RWPE2 (cell line): ENCODE results near the gene SLC39A9.

Experiments
- ATAC-seq: fragments of 200-7000 bp; cut with Tn5 transposase; 3 replicates; pipeline ENCODE4 v1.9.1; 2021; ENCODE audit warnings: low read depth
- DNase-seq: peaks from one replicate; pipeline ENCODE4 v3.0.0-alpha.2; 2020; ENCODE audit warnings: low spot score
- H3K27ac ChIP-seq: fragments of 450-650 bp; 2 replicates; pipeline ENCODE4 v1.5.1; 2017; ENCODE audit warnings: mild to moderate bottlenecking; ENCODE audit not compliant: poor library complexity, severe bottlenecking
- H3K27me3 ChIP-seq: fragments of 250-450 bp; sonication (Bioruptor Pico); 2 replicates; pipeline ENCODE4 v1.5.1; 2021; ENCODE audit warnings: mild to moderate bottlenecking, moderate library complexity; ENCODE audit not compliant: insufficient read depth, poor library complexity, severe bottlenecking
- H3K36me3 ChIP-seq: fragments of 250-450 bp; sonication (Bioruptor Pico); 2 replicates; pipeline ENCODE4 v1.5.1; 2020; ENCODE audit warnings: low read depth, mild to moderate bottlenecking, moderate library complexity
- H3K4me1 ChIP-seq: fragments of 250-450 bp; sonication (Bioruptor Pico); 2 replicates; pipeline ENCODE4 v1.5.1; 2021; ENCODE audit warnings: mild to moderate bottlenecking, moderate library complexity; ENCODE audit not compliant: insufficient read depth, poor library complexity, severe bottlenecking
- H3K4me3 ChIP-seq: fragments of 250-450 bp; sonication (Bioruptor Pico); 2 replicates; pipeline ENCODE4 v1.5.1; 2021; ENCODE audit warnings: mild to moderate bottlenecking, moderate library complexity; ENCODE audit not compliant: severe bottlenecking
- H3K9me3 ChIP-seq: fragments of 250-450 bp; sonication (Bioruptor Pico); 2 replicates; pipeline ENCODE4 v1.5.1; 2021; ENCODE audit warnings: mild to moderate bottlenecking, moderate library complexity; ENCODE audit not compliant: severe bottlenecking
- CTCF ChIP-seq: fragments of 450-650 bp; IDR thresholded peaks from one replicate; pipeline ENCODE4 v1.5.1; 2017; ENCODE audit warnings: mild to moderate bottlenecking, moderate library complexity; ENCODE audit not compliant: poor library complexity, severe bottlenecking

Gene SLC39A9

DNA sequence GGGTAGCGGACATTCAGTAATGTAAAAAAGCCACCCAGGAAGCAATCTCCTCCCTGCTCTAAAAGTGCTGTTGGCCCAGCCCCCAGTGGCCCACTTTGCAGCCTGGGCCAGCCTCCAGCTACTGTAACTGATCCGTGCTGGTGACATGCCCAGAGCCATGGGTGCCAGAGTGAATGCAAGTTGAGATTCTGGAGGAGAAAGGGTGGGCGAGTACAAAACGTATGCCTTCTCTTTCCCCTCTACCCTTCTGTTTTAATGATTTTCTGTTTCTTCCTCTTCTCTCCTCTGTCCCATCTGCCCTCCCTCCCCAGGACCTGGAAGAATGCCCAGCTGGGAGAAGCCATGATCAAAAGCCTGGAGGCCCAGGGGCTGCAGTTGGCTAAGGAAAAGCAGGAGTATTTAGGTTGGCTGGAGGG is 102.9 kb downstream of the SLC39A9 start:
- Histone ChIP-seq H3K4me3 (no peak overlapping the region), H3K9me3 (no peaks in the 10 kb centered on the region), H3K4me1 (no peaks in the 10 kb centered on the region), H3K27me3 (no peaks in the 10 kb centered on the region), H3K36me3 (no peaks in the 10 kb centered on the region), H3K27ac (no peak overlapping the region)
- DNase-seq (no peak), ATAC-seq (no peak)
- TF ChIP-seq CTCF: no peak

- DNase-seq (peak; percentile 9), ATAC-seq (no peak)
- H3K4me3 ChIP-seq: no peak overlapping the region
- no peak for TF ChIP-seq CTCF
- H3K27ac ChIP-seq: no peak overlapping the region
- H3K36me3 ChIP-seq: no peaks in the 10 kb centered on the region
- H3K27me3 ChIP-seq: no peaks in the 10 kb centered on the region
- no peaks in the 10 kb centered on the region for H3K9me3 ChIP-seq
- no peaks in the 10 kb centered on the region for H3K4me1 ChIP-seq
These were observed 106.3 kb downstream of the SLC39A9 start for GRCh38 chr14:69504775-69505174.

- ATAC-seq: peak; percentile 20; the same call in 1 of the 3 replicates
- peak; percentile 32 for DNase-seq
- no peaks in the 10 kb centered on the region for H3K36me3 ChIP-seq
- no peaks in the 10 kb centered on the region for H3K9me3 ChIP-seq
- TF ChIP-seq CTCF: no peak
- H3K4me1 ChIP-seq: no peaks in the 10 kb centered on the region
- no peak overlapping the region for H3K27ac ChIP-seq
- no peaks in the 10 kb centered on the region for H3K27me3 ChIP-seq
- no peak overlapping the region for H3K4me3 ChIP-seq
These were observed 107.1 kb downstream of the SLC39A9 start for GRCh38 chr14:69505338-69506240.

DNA sequence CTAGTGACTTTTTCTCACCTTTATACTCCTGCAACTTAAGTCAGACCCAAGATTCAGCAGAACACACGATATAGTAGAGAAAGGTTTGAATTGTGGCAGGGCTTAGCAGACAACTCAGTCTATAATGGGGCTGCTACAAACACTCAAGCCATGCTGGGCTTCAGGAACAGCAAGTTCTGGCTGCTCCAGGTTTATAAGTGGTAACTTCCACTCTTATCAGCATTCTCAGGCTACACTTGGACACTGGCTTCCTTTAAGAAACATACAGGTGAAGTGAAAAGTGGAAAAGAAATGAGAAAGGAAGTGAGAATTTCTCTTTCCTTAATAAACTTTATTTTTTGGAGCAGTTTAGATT is 107.7 kb downstream of the SLC39A9 start:
- ATAC-seq (no peak), DNase-seq (no peak)
- Histone ChIP-seq H3K27ac (no peak overlapping the region), H3K27me3 (peaks cover 4% of the 10 kb centered on the region), H3K4me1 (no peaks in the 10 kb centered on the region), H3K4me3 (no peak overlapping the region), H3K9me3 (no peaks in the 10 kb centered on the region), H3K36me3 (no peaks in the 10 kb centered on the region)
- no peak for TF ChIP-seq CTCF
